A549 (cell line): ENCODE data around the gene WWC1.

Source experiments
- ATOH8 ChIP-seq: fragments of 250-450 bp; sonication (Bioruptor Pico); IDR thresholded peaks from 2 replicates; pipeline ENCODE4 v1.5.0; 2020; ENCODE audit warnings: low read depth, mild to moderate bottlenecking, moderate library complexity
- CEBPB ChIP-seq, 2 experiments: fragments of >200 bp in 1 of 2; sonication (Bioruptor Twin) in 1 of 2; formaldehyde crosslinking in 1 of 2; IDR thresholded peaks; 2 replicates each; pipeline ENCODE4 v1.6.1; 2012 to 2016
- CTCF ChIP-seq: fragments of >200 bp; sonication (Bioruptor Twin); formaldehyde crosslinking; IDR thresholded peaks from 3 replicates; pipeline ENCODE4 v1.5.1; 2016
- JUN ChIP-seq, 2 experiments: fragments of >200 bp; sonication (Bioruptor Twin); formaldehyde crosslinking; IDR thresholded peaks; 2 replicates in 1 of 2; 3 replicates in 1 of 2; pipeline ENCODE4 v1.6.1; 2016 to 2017
- RCOR1 ChIP-seq: fragments of 150-350 bp; IDR thresholded peaks from 2 replicates; pipeline ENCODE4 v1.6.1; 2014; ENCODE audit warnings: antibody characterized with exemption, low read length, low read depth
- RFX5 ChIP-seq: fragments of 450-650 bp; IDR thresholded peaks from 2 replicates; pipeline ENCODE4 v1.7.1; 2014; ENCODE audit warnings: antibody characterized with exemption, mild to moderate bottlenecking, moderate library complexity
- SMC3 ChIP-seq: fragments of >200 bp; sonication (Bioruptor Twin); formaldehyde crosslinking; IDR thresholded peaks from 3 replicates; pipeline ENCODE4 v1.6.1; 2018; ENCODE audit warnings: inconsistent platforms
- ZFP36 ChIP-seq: fragments of 450-650 bp; IDR thresholded peaks from 2 replicates; pipeline ENCODE4 v1.6.1; 2014; ENCODE audit warnings: borderline replicate concordance; ENCODE audit not compliant: partially characterized antibody
- ZSCAN20 ChIP-seq: fragments of 250-450 bp; sonication (Bioruptor Pico); IDR thresholded peaks from 2 replicates; pipeline ENCODE4 v1.8.0; 2022; ENCODE audit warnings: mild to moderate bottlenecking, moderate library complexity

DNA sequence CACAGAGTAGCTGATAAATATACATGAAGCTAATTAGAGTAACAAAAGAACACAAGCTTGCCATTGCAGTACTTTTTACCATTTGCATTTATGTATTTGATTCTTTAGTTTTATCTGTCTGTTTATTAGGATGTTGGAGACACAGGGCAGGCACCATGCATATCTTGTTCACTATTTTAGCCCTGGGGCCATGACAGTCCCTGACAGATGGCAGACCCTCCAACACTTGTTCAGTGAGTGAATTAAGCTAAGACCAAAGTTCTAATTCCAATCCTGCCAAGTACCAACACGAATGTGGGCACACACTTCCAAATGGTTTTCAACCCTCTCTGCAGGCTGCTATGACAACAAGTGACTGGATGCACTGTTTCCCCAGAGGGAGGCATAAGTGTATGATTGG lies 182.9 kb downstream of the WWC1 start:
- TF ChIP-seq CEBPB (IDR thresholded peaks at IDR 0.05) (no peak), ATOH8 (CRISPR knock-in tag) (no peak), RFX5 (no peak), ZSCAN20 (CRISPR knock-in tag) (no peak), RCOR1 (no peak), JUN (IDR thresholded peaks at IDR 0.05) (no peak), SMC3 (no peak), CTCF (no peak), ZFP36 (no peak)
